ENCODE results near the gene CASKIN1.

CASKIN1 gene

GRCh38 chr16:2232094-2232990 is 35.9 kb upstream of the CASKIN1 start:
- Histone ChIP-seq H3K27ac (ENCODE audit: low read length) (no peak overlapping the region), H3K9me3 (ENCODE audit: control insufficient read depth, insufficient read depth, low read length) (no peaks in the 10 kb centered on the region), H3K27me3 (ENCODE audit: control insufficient read depth, insufficient read depth, low read length) (no peaks in the 10 kb centered on the region; the same call in 1 of the 2 replicates), H3K36me3 (ENCODE audit: control insufficient read depth, insufficient read depth, low read length) (peaks cover 36% of the 10 kb centered on the region), H3K4me3 (ENCODE audit: low read length) (no peak overlapping the region), H3K4me1 (ENCODE audit: control insufficient read depth, insufficient read depth, low read length) (no peaks in the 10 kb centered on the region; the same call in 1 of the 2 replicates)
- DNase-seq (ENCODE audit: low read depth, low spot score), result no peak
- WGBS (ENCODE audit: insufficient coverage, insufficient read length), result no CpG with 5 or more reads among the region's 41 CpGs

- peaks cover 36% of the 10 kb centered on the region for H3K36me3 ChIP-seq (ENCODE audit: control insufficient read depth, insufficient read depth, low read length)
- no peaks in the 10 kb centered on the region; the same call in 1 of the 2 replicates for H3K27me3 ChIP-seq (ENCODE audit: control insufficient read depth, insufficient read depth, low read length)
- no peaks in the 10 kb centered on the region for H3K9me3 ChIP-seq (ENCODE audit: control insufficient read depth, insufficient read depth, low read length)
- H3K27ac ChIP-seq (ENCODE audit: low read length), result no peak overlapping the region
- DNase-seq (ENCODE audit: low read depth, low spot score), result no peak
- no CpG with 5 or more reads among the region's 29 CpGs for WGBS (ENCODE audit: insufficient coverage, insufficient read length)
- H3K4me3 ChIP-seq (ENCODE audit: low read length), result no peak overlapping the region
- no peaks in the 10 kb centered on the region for H3K4me1 ChIP-seq (ENCODE audit: control insufficient read depth, insufficient read depth, low read length)
Observed at GRCh38 chr16:2231016-2231931, 34.9 kb upstream of the CASKIN1 start.

DNA sequence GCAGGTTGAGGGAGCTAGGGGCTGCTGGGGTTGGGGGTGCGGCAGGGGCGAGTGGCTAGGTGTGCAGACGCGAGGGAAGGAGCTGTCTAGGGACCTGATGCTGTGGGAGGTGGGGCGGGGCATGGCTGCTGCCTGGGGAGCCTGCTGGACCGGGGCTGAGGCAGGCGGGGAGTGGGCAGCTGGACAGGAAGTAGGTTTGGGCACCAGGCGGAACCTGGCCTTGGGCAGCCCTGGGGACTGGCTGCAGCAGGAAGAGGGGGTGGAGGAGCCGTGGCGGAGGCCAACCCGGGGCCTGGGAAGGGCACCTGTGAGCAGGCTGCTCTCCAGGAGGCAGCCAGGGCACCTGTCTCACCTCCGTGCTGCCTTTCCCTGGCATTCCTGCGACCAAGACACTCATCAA is 34.0 kb upstream of the CASKIN1 start:
- WGBS (ENCODE audit: insufficient coverage, insufficient read length), result no CpG with 5 or more reads among the region's 13 CpGs
- Histone ChIP-seq H3K27me3 (ENCODE audit: control insufficient read depth, insufficient read depth, low read length) (no peaks in the 10 kb centered on the region), H3K4me3 (ENCODE audit: low read length) (no peak overlapping the region), H3K9me3 (ENCODE audit: control insufficient read depth, insufficient read depth, low read length) (no peaks in the 10 kb centered on the region), H3K27ac (ENCODE audit: low read length) (no peak overlapping the region), H3K4me1 (ENCODE audit: control insufficient read depth, insufficient read depth, low read length) (no peaks in the 10 kb centered on the region), H3K36me3 (ENCODE audit: control insufficient read depth, insufficient read depth, low read length) (peaks cover 35% of the 10 kb centered on the region)
- no peak for DNase-seq (ENCODE audit: low read depth, low spot score)

GRCh38 chr16:2229632-2230250 is 33.3 kb upstream of the CASKIN1 start:
- H3K4me1 ChIP-seq (ENCODE audit: control insufficient read depth, insufficient read depth, low read length), result no peaks in the 10 kb centered on the region
- H3K27ac ChIP-seq (ENCODE audit: low read length), result no peak overlapping the region
- no peak for DNase-seq (ENCODE audit: low read depth, low spot score)
- H3K4me3 ChIP-seq (ENCODE audit: low read length), result no peak overlapping the region
- H3K36me3 ChIP-seq (ENCODE audit: control insufficient read depth, insufficient read depth, low read length), result peaks cover 28% of the 10 kb centered on the region
- no peaks in the 10 kb centered on the region for H3K27me3 ChIP-seq (ENCODE audit: control insufficient read depth, insufficient read depth, low read length)
- no peaks in the 10 kb centered on the region for H3K9me3 ChIP-seq (ENCODE audit: control insufficient read depth, insufficient read depth, low read length)
- no CpG with 5 or more reads among the region's 23 CpGs for WGBS (ENCODE audit: insufficient coverage, insufficient read length)

DNA sequence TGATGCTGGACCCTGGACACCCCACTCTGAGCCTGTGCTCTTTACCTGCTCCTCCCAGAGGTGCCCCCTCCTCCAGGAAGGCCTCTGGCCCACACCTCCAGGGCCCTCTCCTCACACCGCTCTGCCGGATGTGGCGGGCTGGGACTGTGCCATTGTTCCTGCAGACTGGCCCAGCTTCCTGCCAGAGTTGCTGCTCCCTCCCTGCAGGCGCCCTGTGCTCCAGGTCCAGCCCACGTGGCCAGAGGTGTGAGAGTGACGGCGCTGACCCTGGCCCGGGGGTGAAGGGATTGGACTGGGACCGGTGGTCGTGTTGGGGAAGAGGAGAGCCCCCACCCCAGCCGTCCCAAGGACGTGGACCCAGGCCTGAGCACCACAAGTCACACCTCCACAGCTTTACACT is 32.7 kb upstream of the CASKIN1 start:
- H3K36me3 ChIP-seq (ENCODE audit: control insufficient read depth, insufficient read depth, low read length), result peaks cover 23% of the 10 kb centered on the region
- H3K4me1 ChIP-seq (ENCODE audit: control insufficient read depth, insufficient read depth, low read length), result no peaks in the 10 kb centered on the region
- no peak for DNase-seq (ENCODE audit: low read depth, low spot score)
- no peak overlapping the region for H3K27ac ChIP-seq (ENCODE audit: low read length)
- no peaks in the 10 kb centered on the region for H3K27me3 ChIP-seq (ENCODE audit: control insufficient read depth, insufficient read depth, low read length)
- WGBS (ENCODE audit: insufficient coverage, insufficient read length), result no CpG with 5 or more reads among the region's 12 CpGs
- no peaks in the 10 kb centered on the region for H3K9me3 ChIP-seq (ENCODE audit: control insufficient read depth, insufficient read depth, low read length)
- H3K4me3 ChIP-seq (ENCODE audit: low read length), result no peak overlapping the region

GRCh38 chr16:2228161-2228824 is 31.9 kb upstream of the CASKIN1 start:
- Histone ChIP-seq H3K9me3 (ENCODE audit: control insufficient read depth, insufficient read depth, low read length) (no peaks in the 10 kb centered on the region), H3K4me3 (ENCODE audit: low read length) (no peak overlapping the region), H3K27me3 (ENCODE audit: control insufficient read depth, insufficient read depth, low read length) (no peaks in the 10 kb centered on the region), H3K36me3 (ENCODE audit: control insufficient read depth, insufficient read depth, low read length) (peaks cover 18% of the 10 kb centered on the region), H3K27ac (ENCODE audit: low read length) (no peak overlapping the region), H3K4me1 (ENCODE audit: control insufficient read depth, insufficient read depth, low read length) (no peaks in the 10 kb centered on the region)
- no peak for DNase-seq (ENCODE audit: low read depth, low spot score)
- WGBS (ENCODE audit: insufficient coverage, insufficient read length), result no CpG with 5 or more reads among the region's 25 CpGs

- no peaks in the 10 kb centered on the region for H3K27me3 ChIP-seq (ENCODE audit: control insufficient read depth, insufficient read depth, low read length)
- no peak for DNase-seq (ENCODE audit: low read depth, low spot score)
- H3K36me3 ChIP-seq (ENCODE audit: control insufficient read depth, insufficient read depth, low read length), result peaks cover 12% of the 10 kb centered on the region
- H3K4me3 ChIP-seq (ENCODE audit: low read length), result no peak overlapping the region
- H3K27ac ChIP-seq (ENCODE audit: low read length), result no peak overlapping the region
- WGBS (ENCODE audit: insufficient coverage, insufficient read length), result no CpG with 5 or more reads among the region's 6 CpGs
- no peaks in the 10 kb centered on the region for H3K9me3 ChIP-seq (ENCODE audit: control insufficient read depth, insufficient read depth, low read length)
- H3K4me1 ChIP-seq (ENCODE audit: control insufficient read depth, insufficient read depth, low read length), result no peaks in the 10 kb centered on the region
Observed at GRCh38 chr16:2226918-2227317, 30.5 kb upstream of the CASKIN1 start.

DNA sequence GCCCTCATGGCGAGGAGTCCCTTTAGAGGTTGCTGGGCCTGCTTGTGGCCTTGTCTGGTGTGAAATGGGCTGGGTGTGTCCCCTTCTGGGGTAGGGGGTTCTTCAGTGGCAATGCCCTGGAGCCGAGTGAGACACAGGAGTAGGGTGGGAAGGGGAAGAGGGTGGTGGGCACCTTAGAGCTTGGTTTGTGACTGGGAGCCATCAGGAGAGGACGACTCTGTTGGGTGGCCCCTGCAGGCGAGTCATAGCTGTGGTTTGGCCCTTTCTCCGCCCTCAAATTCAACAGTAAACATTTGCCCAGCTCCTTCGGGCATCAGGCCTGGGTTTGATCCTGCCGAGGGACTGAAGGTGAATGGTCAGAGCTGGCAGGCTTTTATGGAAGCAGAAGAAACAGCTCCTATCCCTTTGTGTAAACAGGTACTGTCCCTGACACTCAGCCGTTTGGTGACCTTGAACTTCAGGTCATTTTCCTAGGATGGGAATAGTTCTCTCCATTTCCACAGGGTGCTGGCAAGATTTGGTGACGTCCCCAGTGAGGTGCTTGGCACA is 29.9 kb upstream of the CASKIN1 start:
- no peaks in the 10 kb centered on the region for H3K4me1 ChIP-seq (ENCODE audit: control insufficient read depth, insufficient read depth, low read length)
- no peak overlapping the region for H3K27ac ChIP-seq (ENCODE audit: low read length)
- no peak overlapping the region for H3K4me3 ChIP-seq (ENCODE audit: low read length)
- no CpG with 5 or more reads among the region's 9 CpGs for WGBS (ENCODE audit: insufficient coverage, insufficient read length)
- H3K36me3 ChIP-seq (ENCODE audit: control insufficient read depth, insufficient read depth, low read length), result peaks cover 8% of the 10 kb centered on the region
- no peaks in the 10 kb centered on the region for H3K9me3 ChIP-seq (ENCODE audit: control insufficient read depth, insufficient read depth, low read length)
- no peak for DNase-seq (ENCODE audit: low read depth, low spot score)
- H3K27me3 ChIP-seq (ENCODE audit: control insufficient read depth, insufficient read depth, low read length), result no peaks in the 10 kb centered on the region

DNA sequence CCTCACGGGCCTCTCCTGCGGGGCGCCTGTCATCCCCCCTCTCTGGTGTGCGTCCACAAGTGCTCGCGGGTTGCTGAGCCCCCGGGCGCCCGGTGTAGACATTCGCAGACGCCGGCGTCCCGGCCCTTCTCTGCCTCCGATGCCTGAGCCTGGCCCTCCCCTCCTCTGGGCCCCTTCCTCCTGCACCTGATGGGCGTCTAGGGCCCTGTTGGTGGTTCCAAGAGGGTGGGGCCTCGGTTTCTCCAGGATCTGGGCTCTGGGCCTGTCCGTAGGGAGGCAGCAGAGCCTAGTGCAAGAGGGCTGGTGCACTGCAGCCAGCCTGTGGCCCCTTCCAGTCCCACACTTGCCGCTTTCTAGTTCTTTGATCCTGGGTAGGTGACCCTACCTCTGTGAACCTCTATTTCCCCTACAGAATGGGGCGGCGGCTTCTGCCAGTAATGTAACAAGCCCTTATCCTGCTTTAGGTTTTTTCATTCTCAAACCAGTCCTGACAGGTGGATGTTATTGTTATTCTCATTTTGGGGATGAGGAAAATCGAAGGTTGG is 27.6 kb upstream of the CASKIN1 start:
- no peak overlapping the region for H3K27ac ChIP-seq (ENCODE audit: low read length)
- H3K4me3 ChIP-seq (ENCODE audit: low read length), result peak overlapping the region; percentile 84
- no peaks in the 10 kb centered on the region for H3K9me3 ChIP-seq (ENCODE audit: control insufficient read depth, insufficient read depth, low read length)
- no peaks in the 10 kb centered on the region for H3K27me3 ChIP-seq (ENCODE audit: control insufficient read depth, insufficient read depth, low read length)
- H3K4me1 ChIP-seq (ENCODE audit: control insufficient read depth, insufficient read depth, low read length), result no peaks in the 10 kb centered on the region
- no peaks in the 10 kb centered on the region; the same call in 1 of the 2 replicates for H3K36me3 ChIP-seq (ENCODE audit: control insufficient read depth, insufficient read depth, low read length)
- no CpG with 5 or more reads among the region's 22 CpGs for WGBS (ENCODE audit: insufficient coverage, insufficient read length)
- DNase-seq (ENCODE audit: low read depth, low spot score), result no peak
